DOHH2 (cell line): ENCODE measurements around the gene TTC3.

Experiments
- H3F3A ChIP-seq: fragments of 200-600 bp; sonication (generic), shearing (Covaris generic); 2 replicates; pipeline ENCODE4 v1.6.0; 2016; ENCODE audit warnings: antibody characterized with exemption, mild to moderate bottlenecking; ENCODE audit not compliant: control insufficient read depth, insufficient read depth
- H3K27ac ChIP-seq: fragments of 200-600 bp; sonication (generic); 2 replicates; pipeline ENCODE4 v1.5.1; 2014; ENCODE audit warnings: low read depth, mild to moderate bottlenecking, low read length, moderate library complexity
- H3K27me3 ChIP-seq: fragments of 200-600 bp; sonication (generic); 2 replicates; pipeline ENCODE4 v1.6.1; 2014; ENCODE audit warnings: mild to moderate bottlenecking, low read length, mixed read lengths; ENCODE audit not compliant: control insufficient read depth
- H3K36me3 ChIP-seq: fragments of 200-600 bp; sonication (generic); 2 replicates; pipeline ENCODE4 v1.6.1; 2014; ENCODE audit warnings: mild to moderate bottlenecking, low read length, moderate library complexity, mixed read lengths; ENCODE audit not compliant: control insufficient read depth
- H3K4me1 ChIP-seq: fragments of 200-600 bp; sonication (generic); 2 replicates; pipeline ENCODE4 v1.6.1; 2014; ENCODE audit warnings: mild to moderate bottlenecking, low read length, mixed read lengths; ENCODE audit not compliant: control insufficient read depth
- H3K4me2 ChIP-seq: fragments of 200-600 bp; sonication (generic); 2 replicates; pipeline ENCODE4 v1.6.0; 2014; ENCODE audit warnings: mild to moderate bottlenecking, low read length, moderate library complexity
- H3K4me3 ChIP-seq: fragments of 200-600 bp; sonication (generic); 2 replicates; pipeline ENCODE4 v1.5.1; 2014; ENCODE audit warnings: mild to moderate bottlenecking, low read length, mixed read lengths
- H3K79me2 ChIP-seq: fragments of 200-600 bp; sonication (generic); 2 replicates; pipeline ENCODE4 v1.6.1; 2014; ENCODE audit warnings: mild to moderate bottlenecking, low read length, mixed read lengths; ENCODE audit not compliant: control insufficient read depth
- H3K9me2 ChIP-seq: fragments of 200-600 bp; sonication (generic); replicated peaks from 2 replicates; pipeline ENCODE4 v1.6.1; 2014; ENCODE audit warnings: mild to moderate bottlenecking, low read length, mixed read lengths; ENCODE audit not compliant: control insufficient read depth
- H3K9me3 ChIP-seq: fragments of 200-600 bp; sonication (generic); 2 replicates; pipeline ENCODE4 v1.6.1; 2014; ENCODE audit warnings: antibody characterized with exemption, low read length, mixed read lengths; ENCODE audit not compliant: control insufficient read depth, insufficient read depth
- H4K20me1 ChIP-seq: fragments of 200-600 bp; sonication (generic); 2 replicates; pipeline ENCODE4 v1.6.0; 2014; ENCODE audit warnings: low read depth, mild to moderate bottlenecking, antibody characterized with exemption, low read length, moderate library complexity; ENCODE audit not compliant: control insufficient read depth, insufficient read depth
- EZH2phosphoT487 ChIP-seq: fragments of 200-600 bp; sonication (generic); IDR thresholded peaks from 2 replicates; pipeline ENCODE4 v1.6.1; 2017; ENCODE audit warnings: borderline replicate concordance, mild to moderate bottlenecking, antibody characterized with exemption, low read length, moderate library complexity, mixed read lengths
- TF ChIP-seq, protein P1 (sequence below): fragments of 200-600 bp; sonication (generic); IDR thresholded peaks from one replicate; pipeline ENCODE4 v1.5.1; 2014; ENCODE audit warnings: antibody characterized with exemption, mild to moderate bottlenecking, low read depth, low read length; ENCODE audit not compliant: poor library complexity, severe bottlenecking

The TTC3 gene

DNA sequence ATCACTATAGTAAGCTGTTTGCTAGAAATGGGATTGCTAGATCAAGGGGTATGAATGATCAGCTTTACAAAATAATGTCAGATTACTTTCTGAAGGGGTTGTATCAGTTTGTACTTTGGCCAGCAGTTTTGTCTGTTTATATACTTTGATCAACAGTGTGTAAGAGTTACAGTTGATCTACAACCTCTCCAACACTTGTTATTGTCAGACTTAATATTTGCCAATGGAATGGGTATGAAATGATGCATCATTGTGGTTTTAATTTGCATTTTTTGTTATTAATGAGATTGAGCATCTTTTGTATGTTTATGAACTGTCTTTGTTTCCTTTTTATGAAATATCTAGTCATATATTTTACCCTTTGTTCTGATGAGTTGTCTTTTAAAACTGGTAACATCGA lies 4.3 kb downstream of the TTC3 start:
- Histone ChIP-seq H3F3A (peaks cover 11% of the 10 kb centered on the region; the same call in 1 of the 2 replicates), H3K4me2 (peak overlapping the region; percentile 9; the same call in 1 of the 2 replicates), H3K36me3 (peaks cover 8% of the 10 kb centered on the region), H3K4me3 (no peak overlapping the region), H4K20me1 (peaks cover 4% of the 10 kb centered on the region; the same call in 1 of the 2 replicates), H3K4me1 (peaks cover 38% of the 10 kb centered on the region), H3K27me3 (no peaks in the 10 kb centered on the region), H3K27ac (no peak overlapping the region), H3K9me2 (no peaks in the 10 kb centered on the region), H3K79me2 (peaks cover 94% of the 10 kb centered on the region), H3K9me3 (no peaks in the 10 kb centered on the region)
- TF ChIP-seq, protein P1, sequence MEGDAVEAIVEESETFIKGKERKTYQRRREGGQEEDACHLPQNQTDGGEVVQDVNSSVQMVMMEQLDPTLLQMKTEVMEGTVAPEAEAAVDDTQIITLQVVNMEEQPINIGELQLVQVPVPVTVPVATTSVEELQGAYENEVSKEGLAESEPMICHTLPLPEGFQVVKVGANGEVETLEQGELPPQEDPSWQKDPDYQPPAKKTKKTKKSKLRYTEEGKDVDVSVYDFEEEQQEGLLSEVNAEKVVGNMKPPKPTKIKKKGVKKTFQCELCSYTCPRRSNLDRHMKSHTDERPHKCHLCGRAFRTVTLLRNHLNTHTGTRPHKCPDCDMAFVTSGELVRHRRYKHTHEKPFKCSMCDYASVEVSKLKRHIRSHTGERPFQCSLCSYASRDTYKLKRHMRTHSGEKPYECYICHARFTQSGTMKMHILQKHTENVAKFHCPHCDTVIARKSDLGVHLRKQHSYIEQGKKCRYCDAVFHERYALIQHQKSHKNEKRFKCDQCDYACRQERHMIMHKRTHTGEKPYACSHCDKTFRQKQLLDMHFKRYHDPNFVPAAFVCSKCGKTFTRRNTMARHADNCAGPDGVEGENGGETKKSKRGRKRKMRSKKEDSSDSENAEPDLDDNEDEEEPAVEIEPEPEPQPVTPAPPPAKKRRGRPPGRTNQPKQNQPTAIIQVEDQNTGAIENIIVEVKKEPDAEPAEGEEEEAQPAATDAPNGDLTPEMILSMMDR = no peak
- TF ChIP-seq EZH2phosphoT487 = no peak

DNA sequence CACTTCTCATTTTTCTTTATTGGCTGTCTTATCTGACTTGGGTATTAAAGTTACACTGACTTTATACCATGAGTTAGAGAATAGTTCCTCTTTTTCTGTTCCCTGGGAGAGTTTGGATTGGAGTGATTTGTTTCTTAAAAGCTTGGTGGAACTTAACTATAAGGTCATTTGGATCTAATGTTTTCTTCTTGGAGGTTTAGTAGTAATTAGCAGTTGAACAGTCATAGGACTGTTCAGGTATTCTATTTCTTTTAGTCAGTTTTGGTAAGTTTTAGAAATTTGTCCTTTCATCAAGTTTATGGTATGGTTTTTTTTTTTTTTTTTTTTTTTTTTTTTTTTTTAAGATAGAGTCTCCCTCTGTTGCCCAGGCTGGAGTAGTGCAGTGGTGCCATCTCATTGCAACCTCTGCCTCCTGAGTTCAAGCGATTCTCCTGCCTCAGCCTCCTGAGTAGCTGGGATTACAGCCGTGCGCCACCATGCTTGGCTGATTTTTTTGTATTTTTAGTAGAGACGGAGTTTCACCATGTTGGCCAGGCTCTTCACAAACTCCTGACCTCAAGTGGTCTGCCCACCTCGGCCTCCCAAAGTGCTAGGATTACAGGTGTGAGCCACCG lies 6.3 kb downstream of the TTC3 start:
- TF ChIP-seq, protein P1 = peak; percentile 42
- no peak for TF ChIP-seq EZH2phosphoT487
- peaks cover 39% of the 10 kb centered on the region for H3K4me1 ChIP-seq
- peaks cover 11% of the 10 kb centered on the region; the same call in 1 of the 2 replicates for H3F3A ChIP-seq
- H3K27ac ChIP-seq = no peak overlapping the region
- H3K27me3 ChIP-seq = no peaks in the 10 kb centered on the region
- no peaks in the 10 kb centered on the region for H3K36me3 ChIP-seq
- peaks cover 4% of the 10 kb centered on the region; the same call in 1 of the 2 replicates for H4K20me1 ChIP-seq
- H3K4me3 ChIP-seq = no peak overlapping the region
- no peaks in the 10 kb centered on the region for H3K9me3 ChIP-seq
- peak overlapping the region; percentile 2; the same call in 1 of the 2 replicates for H3K4me2 ChIP-seq
- no peaks in the 10 kb centered on the region for H3K9me2 ChIP-seq
- peaks cover 99% of the 10 kb centered on the region for H3K79me2 ChIP-seq

- H3K79me2 ChIP-seq = peaks cover 97% of the 10 kb centered on the region
- H3K4me3 ChIP-seq = no peak overlapping the region
- H3K4me2 ChIP-seq = no peak overlapping the region
- H4K20me1 ChIP-seq = peaks cover 4% of the 10 kb centered on the region; the same call in 1 of the 2 replicates
- H3K9me2 ChIP-seq = no peaks in the 10 kb centered on the region
- H3K27me3 ChIP-seq = no peaks in the 10 kb centered on the region
- H3K9me3 ChIP-seq = no peaks in the 10 kb centered on the region
- H3K4me1 ChIP-seq = peaks cover 25% of the 10 kb centered on the region
- TF ChIP-seq, protein P1 = no peak
- TF ChIP-seq EZH2phosphoT487 = no peak
- H3K36me3 ChIP-seq = peaks cover 3% of the 10 kb centered on the region; the same call in 1 of the 2 replicates
- H3K27ac ChIP-seq = no peak overlapping the region
- H3F3A ChIP-seq = peaks cover 10% of the 10 kb centered on the region; the same call in 1 of the 2 replicates
These were observed 9.3 kb downstream of the TTC3 start for GRCh38 chr21:37082375-37082774.
